Neutrophil (primary cell): ENCODE measurements around the gene CYP4X1.
"Not testable (repeated sequence)": the region's sequence is repeated elsewhere in the genome, so short reads cannot be mapped to it uniquely, and the experiment has no call there.

Experiments used
- H3K27ac ChIP-seq: fragments of 200-600 bp; sonication (generic); 2 replicates; pipeline ENCODE4 v1.5.1; 2016; ENCODE audit warnings: mild to moderate bottlenecking, moderate library complexity
- H3K27me3 ChIP-seq: fragments of 200-600 bp; sonication (generic); 2 replicates; pipeline ENCODE4 v1.6.0; 2016; ENCODE audit warnings: mild to moderate bottlenecking
- H3K36me3 ChIP-seq: fragments of 200-600 bp; sonication (generic); 2 replicates; pipeline ENCODE4 v1.5.1; 2017
- H3K4me1 ChIP-seq, 2 experiments: fragments of 200-600 bp in 1 of 2; sonication (generic) in 1 of 2; 1 replicate in 1 of 2; 2 replicates in 1 of 2; pipeline versions ENCODE4 v1.5.1 to v1.6.1; 2013 to 2016; ENCODE audit warnings: low read depth in 1 of 2, low read length in 1 of 2, mild to moderate bottlenecking in 1 of 2, moderate library complexity in 1 of 2; ENCODE audit not compliant: control insufficient read depth in 1 of 2, insufficient read depth in 1 of 2
- H3K4me3 ChIP-seq, 2 experiments: fragments of 200-600 bp in 1 of 2; sonication (generic) in 1 of 2; 1 replicate in 1 of 2; 2 replicates in 1 of 2; pipeline ENCODE4 v1.5.1; 2013 to 2016; ENCODE audit warnings: low read depth in 1 of 2, low read length in 1 of 2, mild to moderate bottlenecking in 1 of 2, moderate library complexity in 1 of 2
- H3K9me3 ChIP-seq: fragments of 200-600 bp; sonication (generic); 2 replicates; pipeline ENCODE4 v1.5.1; 2016
- CTCF ChIP-seq: fragments of 200-600 bp; sonication (generic); IDR thresholded peaks from 2 replicates; pipeline ENCODE4 v1.5.1; 2016; ENCODE audit warnings: antibody characterized with exemption

CYP4X1 gene

DNA sequence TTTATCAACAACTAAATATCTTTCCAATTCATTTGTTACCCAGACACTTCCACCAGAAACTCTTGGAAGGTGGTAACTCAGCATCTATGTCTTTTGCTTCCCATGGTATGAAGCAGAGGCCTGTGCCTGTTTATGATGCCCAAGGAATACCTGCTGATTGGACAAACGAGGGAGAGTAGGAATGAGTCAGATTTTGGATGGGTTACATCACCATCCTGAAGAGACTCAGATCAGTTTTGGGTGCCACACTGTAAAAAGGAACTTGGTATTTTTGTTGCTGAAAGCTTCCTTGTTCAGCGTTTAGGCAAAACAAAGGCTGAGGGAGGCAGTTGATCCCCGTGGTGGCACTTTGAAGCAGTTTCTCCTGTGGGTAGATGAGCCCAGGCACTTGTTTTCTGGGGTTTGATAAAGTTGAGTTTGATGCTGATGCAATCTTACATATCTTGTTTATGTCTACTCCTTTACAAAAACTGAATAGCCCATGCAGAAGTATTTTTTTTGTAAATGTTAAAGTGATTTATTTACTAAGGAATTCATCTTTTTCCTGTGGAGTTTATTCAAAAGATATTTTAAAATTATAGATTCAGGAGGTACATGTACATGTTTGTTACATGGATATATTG lies 26.7 kb upstream of the CYP4X1 start:
- Histone ChIP-seq H3K9me3 (no peaks in the 10 kb centered on the region), H3K4me3 (no peak overlapping the region), H3K27me3 (peaks cover 33% of the 10 kb centered on the region), H3K4me1 (peaks cover 0 to 8% of the 10 kb centered on the region in 2 experiments), H3K27ac (no peak overlapping the region), H3K36me3 (no peaks in the 10 kb centered on the region)
- TF ChIP-seq CTCF, result no peak

GRCh38 chr1:47002211-47002610 lies 21.3 kb upstream of the CYP4X1 start:
- H3K9me3 ChIP-seq, result no peaks in the 10 kb centered on the region
- H3K4me1 ChIP-seq, result no peaks in the 10 kb centered on the region
- no peak overlapping the region for H3K4me3 ChIP-seq
- peaks cover 50% of the 10 kb centered on the region for H3K27me3 ChIP-seq
- TF ChIP-seq CTCF, result no peak
- no peaks in the 10 kb centered on the region for H3K36me3 ChIP-seq
- H3K27ac ChIP-seq, result no peak overlapping the region

DNA sequence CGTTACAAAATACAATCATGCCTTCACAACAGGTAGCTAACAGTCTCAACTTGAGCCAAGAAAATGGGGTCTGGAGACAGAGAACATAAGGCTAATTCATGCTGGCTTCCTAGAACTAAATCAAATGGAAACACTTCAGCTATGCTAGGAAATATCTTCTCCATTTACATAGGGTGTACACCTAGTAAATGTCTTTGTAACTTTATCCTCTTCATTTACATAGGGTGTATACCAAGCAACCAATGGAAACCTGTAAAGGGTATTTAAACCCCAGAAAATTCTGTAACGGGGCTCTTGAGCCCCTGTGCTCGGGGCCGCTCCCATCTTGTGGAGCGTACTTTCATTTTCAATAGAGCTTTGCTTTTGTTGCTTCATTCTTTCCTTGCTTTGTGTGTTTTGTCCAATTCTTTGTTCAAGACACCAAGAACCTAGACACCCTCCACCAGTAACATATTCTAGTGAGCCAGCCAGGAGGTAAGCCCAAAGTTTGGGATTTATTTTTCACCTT lies 19.5 kb upstream of the CYP4X1 start:
- TF ChIP-seq CTCF, result no peak

GRCh38 chr1:47006437-47006836 lies 17.0 kb upstream of the CYP4X1 start:
- H3K4me3 ChIP-seq, H3K36me3 ChIP-seq, H3K4me1 ChIP-seq, H3K9me3 ChIP-seq, H3K27ac ChIP-seq: not testable (repeated sequence)
- H3K27me3 ChIP-seq, result peaks cover 30% of the 10 kb centered on the region

More for the DNA sequence above, 19.5 kb upstream of the CYP4X1 start:
- Histone ChIP-seq H3K36me3 (no peaks in the 10 kb centered on the region), H3K4me3 (no peak overlapping the region), H3K9me3 (no peaks in the 10 kb centered on the region), H3K27me3 (peaks cover 43% of the 10 kb centered on the region), H3K27ac (no peak overlapping the region), H3K4me1 (no peaks in the 10 kb centered on the region)

DNA sequence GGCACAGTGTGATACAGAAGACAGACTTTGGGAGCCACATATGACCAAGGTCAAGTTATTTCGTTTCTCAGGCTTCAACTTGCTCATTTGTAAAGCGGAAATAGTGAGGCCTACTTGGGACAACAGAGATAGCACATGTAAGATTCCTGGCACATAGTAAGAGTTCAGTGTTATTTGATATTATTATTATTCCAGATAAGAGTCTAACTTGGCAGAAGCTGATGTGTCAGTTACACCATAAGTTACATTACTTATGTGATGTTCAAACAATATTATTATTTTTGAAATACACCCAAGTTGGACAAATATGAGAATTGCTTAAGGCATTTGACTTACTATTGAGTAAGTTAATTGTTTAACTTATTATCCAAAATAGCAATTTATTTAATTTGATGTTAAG lies 10.2 kb upstream of the CYP4X1 start:
- H3K4me1 ChIP-seq, result no peaks in the 10 kb centered on the region
- H3K36me3 ChIP-seq, result no peaks in the 10 kb centered on the region
- H3K27me3 ChIP-seq, result no peaks in the 10 kb centered on the region
- H3K4me3 ChIP-seq, result no peak overlapping the region
- H3K9me3 ChIP-seq, result no peaks in the 10 kb centered on the region
- TF ChIP-seq CTCF, result no peak
- no peak overlapping the region for H3K27ac ChIP-seq

DNA sequence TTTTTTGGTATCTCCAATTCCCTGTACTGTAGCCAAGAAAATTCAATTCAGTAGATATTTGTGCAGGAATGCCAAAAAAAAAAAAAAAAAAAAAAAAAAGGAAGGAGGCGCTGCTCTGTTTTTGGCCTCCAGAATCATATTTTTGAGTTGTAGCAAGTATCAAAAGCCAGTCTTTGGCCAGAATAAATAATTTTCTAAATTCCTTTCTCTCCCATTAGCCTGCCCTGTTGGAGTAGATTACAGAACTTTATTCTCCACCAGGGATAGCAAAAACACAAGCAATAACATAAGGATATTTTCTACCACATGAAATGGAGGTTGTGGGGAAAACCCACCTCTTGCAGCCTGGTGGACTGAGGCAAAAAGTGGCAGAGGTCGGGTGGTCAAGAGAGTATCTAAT lies 2.4 kb upstream of the CYP4X1 start:
- no peak overlapping the region for H3K4me3 ChIP-seq
- no peaks in the 10 kb centered on the region for H3K9me3 ChIP-seq
- no peaks in the 10 kb centered on the region for H3K4me1 ChIP-seq
- H3K36me3 ChIP-seq, result no peaks in the 10 kb centered on the region
- no peak overlapping the region for H3K27ac ChIP-seq
- H3K27me3 ChIP-seq, result peaks cover 47% of the 10 kb centered on the region
- TF ChIP-seq CTCF, result no peak
